GM11168 (cell line): Measurements from ENCODE around the gene ARHGEF1.

Experiments
- in situ Hi-C: fragments of 300-500 bp; cut with MboI; formaldehyde crosslinking; loops from one replicate; pipeline ENCODE4 v1.12.0; 2022; ENCODE audit warnings: low sequenced_read_pairs; ENCODE audit not compliant: unreplicated experiment

The ARHGEF1 gene

DNA sequence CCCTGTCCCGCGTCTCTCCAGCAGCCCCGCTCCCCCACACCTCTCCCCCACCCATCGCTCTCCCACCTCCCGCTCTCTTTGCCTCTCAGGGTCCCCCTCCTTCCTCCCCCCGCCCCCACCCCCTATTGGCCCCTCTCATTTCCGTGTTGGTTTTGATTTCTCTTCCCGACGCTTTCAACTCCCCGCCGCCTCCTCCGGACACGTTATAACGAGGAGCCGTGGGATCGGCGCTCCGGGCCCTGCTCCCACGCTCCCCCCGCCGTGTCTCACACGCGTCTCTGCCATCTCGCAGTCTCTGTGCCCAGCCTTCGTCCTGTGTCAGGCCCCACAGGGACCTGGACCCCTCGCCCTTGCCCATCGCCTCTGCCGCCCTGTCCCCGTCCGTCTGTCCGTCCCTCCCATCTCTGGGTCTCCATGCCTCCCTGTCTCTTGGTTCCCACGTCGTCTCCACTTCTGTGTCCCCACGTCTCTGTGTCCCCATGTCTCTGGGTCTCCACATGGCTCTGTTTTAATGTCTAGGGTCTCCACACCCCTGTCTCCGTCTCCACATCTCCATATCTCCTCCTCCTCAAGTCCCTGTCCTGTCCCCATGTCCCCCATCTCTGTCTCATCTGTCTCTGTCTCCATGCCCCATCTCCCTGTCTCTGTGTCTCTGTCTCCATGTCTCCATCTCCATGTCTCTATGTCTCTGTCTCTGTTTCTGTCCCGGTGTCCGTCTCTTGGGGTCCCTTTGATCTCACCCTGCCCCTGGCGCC is 32.2 kb downstream of the ARHGEF1 start:
- in situ Hi-C loops: no loop called here

DNA sequence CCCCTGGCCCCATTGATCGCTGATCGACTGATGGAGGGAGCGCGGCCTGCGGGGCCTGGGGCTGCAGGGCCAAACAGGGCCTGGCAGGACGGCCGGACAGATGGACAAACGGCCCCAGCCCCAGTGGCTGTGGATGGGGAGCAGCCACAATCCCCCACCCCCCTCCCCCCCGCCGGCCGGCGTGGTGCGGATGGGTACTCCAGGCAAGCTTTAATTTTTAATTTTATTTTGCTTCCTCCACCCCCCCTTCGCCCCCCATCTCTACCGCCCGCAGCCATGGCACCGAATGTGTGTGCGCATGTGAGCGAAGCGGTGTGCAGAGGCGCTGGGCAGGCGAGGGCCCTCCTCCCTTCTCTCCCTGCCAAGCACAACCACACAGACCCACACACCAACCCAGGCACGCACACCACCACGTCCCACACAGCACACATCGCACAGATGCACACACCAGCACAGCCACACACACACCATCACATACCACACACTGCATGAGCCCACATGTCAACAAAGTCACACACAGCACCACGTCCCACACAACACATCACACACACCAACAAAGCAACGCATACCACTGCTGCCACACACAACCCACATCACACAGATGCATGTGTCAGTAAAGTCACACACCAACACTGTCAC is 32.9 kb downstream of the ARHGEF1 start:
- in situ Hi-C loops: no loop called here

DNA sequence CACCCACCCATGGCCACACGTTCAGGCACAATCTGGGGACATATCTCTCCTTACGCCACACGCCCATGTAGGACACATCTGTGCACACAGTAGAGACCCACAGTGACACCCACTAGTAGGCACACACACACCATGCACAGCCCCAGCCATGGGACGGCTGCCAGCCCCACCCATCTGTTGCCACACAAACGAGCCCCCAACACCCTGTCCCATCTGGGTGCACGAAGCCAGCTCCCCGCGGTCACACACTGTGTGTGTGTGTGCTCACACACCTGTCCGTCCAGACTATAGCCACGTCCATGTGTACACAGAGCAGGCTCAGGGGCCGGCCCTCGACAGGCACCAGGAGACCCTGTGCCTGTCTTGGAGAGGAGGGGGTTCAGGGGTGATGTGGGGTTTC is 34.7 kb downstream of the ARHGEF1 start:
- in situ Hi-C loops: no loop called here

- in situ Hi-C loops: no loop called here
Measured at GRCh38 chr19:41918095-41918494, 35.1 kb downstream of the ARHGEF1 start.

- in situ Hi-C loops: no loop called here
Measured at GRCh38 chr19:41918653-41919244, 35.8 kb downstream of the ARHGEF1 start.

- in situ Hi-C loops: no loop called here
Measured at GRCh38 chr19:41919948-41920712, 37.1 kb downstream of the ARHGEF1 start.

DNA sequence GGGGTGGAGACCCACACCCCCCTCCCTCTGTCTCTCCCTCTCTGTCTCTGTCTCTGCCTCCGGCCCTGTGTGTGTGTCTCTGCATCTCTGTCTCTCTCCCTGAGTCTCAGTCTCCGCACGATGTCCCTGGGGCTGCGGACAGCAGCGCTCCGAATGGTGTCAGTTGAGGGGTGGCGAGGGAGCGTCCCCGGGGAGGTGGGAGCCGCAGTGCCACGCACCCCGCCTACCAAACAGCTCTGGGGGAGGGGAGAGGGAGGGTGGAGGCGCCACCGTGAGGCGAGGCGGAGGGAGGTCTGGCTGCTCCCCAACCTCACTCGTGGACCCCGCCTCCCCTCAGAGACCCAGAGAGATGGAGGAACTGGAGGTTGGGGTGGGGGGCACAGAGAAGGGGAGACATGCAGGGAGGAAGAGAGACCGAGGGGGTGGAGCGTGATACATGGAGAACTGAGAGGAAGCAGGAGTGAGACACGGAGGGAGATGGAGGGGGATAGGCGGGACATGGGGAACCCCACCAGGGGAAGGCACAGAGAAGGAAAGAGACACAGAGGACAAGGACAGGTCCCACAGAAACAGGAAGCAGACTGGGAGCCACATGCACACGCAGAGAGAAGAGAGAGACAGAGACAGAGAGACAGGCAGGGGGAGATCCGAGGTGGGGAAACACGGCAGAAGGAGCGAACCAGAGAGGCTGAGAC is 38.0 kb downstream of the ARHGEF1 start:
- in situ Hi-C loops: no loop called here

GRCh38 chr19:41921577-41922576 is 38.9 kb downstream of the ARHGEF1 start:
- in situ Hi-C loops: no loop called here

DNA sequence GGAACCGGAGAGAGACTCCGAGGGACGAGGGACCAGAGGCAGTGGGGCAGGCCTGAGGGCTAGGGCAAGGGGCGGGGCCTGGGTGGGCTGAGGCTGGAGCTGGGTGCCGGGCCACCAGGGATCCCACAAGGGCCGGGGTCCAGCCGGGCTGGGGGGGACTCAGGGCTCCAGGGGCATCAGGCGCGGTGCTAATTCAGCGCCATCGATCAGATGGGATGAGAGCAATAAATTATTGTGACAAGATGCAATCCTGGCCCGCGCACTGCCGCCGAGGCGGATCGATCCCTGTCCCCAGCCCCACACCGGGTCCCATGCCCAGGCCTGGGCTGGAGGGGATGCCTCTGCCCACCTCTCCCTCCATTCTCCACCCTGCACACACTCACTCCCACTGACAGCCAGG is 39.6 kb downstream of the ARHGEF1 start:
- in situ Hi-C loops: no loop called here

- in situ Hi-C loops: no loop called here
Measured at GRCh38 chr19:41923045-41923788, 40.2 kb downstream of the ARHGEF1 start.

DNA sequence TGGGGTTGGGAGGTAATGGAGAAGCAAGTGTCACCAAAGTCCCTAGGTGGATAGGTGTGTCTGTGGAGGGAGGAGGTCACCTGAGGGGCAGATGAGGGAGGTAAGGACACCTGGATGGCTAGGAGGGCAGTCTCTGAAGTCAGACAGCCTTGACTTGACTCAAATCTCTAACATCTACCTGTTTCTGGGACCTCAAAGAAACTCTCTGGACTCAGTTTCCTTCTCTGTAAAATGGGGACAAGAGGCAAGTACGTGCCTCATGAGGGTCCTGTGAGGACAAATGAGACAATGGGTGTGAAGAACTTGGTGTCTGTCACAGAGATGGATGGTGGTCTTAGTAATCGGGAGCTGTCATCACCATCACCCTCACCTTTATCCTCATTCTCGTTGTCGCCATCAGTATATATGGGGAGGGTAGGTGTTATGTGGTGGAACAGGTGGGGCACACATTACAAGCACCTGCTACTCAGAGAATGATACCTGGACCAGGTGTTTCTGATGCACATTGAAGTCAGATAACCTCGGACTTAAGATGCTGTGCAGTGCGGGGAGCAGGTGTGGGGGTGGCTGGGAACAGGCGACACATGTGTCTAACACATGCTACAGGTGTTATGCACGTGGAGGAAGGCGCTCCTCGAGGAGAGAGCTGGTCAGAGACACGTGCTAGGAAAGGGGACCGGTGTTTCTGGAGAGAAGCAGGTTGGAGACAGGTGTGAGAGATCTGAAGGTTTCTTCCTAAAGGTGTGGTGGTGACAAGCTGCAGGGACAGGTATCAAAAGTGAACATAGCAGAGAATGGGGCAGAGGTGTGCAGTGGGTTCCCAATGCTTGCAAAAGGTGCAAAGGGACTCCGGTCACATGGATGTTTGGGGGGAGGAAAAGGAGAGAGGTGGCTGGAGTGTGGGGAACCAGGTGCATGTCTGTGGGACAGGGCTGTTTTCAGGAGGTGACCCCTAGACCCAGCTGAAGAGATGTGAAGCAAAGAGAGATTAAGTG is 41.5 kb downstream of the ARHGEF1 start:
- in situ Hi-C loops: no loop called here

DNA sequence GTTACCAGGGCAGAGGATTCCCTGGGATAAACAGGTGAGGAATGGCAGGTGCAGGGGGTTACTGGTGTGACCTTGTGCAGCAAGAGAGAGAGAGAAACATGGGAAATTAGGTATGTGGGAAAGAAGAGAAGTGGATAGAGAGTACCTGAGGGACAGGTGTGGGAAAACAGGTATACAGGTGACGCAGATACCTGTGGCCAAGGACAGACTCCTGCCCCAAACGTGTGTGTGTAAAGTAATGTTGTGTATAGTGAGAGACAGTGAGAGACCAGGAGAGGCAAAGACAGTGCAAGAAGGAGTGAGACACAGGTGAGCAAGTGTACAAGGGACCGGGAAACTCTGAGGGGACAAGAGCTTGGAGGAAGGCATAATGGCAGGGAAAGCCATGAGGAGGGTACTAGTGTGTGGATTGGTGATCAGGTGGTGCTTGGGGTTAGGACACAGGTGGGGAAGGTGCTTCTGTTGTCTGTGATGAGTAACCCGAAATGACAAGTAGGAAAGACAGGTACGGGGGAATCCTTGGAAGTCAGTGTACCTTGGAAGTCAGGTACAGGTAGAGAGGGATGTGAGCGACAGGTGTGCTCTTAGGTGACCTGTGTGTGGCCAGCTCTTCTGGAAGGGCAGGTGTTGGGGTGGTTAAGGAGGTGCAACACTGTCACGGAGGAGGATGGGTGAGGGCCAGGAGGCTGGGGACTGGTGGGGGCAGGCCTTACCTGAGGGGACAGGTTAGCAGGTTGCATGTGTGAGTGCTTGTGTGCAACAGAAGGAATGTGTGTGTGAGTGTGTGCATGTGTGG is 42.4 kb downstream of the ARHGEF1 start:
- in situ Hi-C loops: no loop called here

DNA sequence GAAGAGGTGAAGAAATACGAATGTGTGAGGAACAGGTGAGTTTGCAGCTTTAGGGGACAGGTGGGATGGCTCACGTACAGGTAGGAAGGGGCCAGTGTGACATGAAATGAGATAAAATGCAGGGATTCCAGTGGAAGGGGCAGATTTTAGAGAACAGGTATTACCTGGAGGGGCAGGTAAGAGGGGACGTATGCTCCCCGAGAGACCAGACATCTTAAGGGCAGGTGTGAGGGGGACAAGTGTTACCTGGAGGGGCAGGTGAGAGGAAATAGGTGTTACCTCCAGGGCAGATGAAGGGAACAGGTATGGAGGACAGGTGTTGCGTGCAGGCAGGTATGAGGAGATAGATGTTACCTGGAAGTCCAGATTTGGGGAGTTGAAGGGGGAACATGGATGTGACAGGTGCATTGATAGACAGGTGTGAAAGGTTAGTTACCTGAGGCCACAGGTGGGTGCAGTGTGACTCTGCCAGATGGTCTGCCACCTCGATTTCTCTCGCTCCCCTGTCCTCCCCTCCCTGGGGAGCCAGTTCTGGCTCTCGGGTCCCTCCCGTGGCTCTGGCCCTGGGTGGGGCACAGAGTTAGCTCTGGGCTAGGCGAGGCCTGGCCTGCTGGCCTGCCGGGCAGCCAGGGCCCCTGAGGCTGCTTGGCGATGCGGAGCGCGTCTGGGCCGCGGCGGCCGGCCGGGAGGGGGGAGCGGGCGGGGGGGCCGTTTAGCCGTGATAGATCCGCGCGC is 43.2 kb downstream of the ARHGEF1 start:
- in situ Hi-C loops: no loop called here

DNA sequence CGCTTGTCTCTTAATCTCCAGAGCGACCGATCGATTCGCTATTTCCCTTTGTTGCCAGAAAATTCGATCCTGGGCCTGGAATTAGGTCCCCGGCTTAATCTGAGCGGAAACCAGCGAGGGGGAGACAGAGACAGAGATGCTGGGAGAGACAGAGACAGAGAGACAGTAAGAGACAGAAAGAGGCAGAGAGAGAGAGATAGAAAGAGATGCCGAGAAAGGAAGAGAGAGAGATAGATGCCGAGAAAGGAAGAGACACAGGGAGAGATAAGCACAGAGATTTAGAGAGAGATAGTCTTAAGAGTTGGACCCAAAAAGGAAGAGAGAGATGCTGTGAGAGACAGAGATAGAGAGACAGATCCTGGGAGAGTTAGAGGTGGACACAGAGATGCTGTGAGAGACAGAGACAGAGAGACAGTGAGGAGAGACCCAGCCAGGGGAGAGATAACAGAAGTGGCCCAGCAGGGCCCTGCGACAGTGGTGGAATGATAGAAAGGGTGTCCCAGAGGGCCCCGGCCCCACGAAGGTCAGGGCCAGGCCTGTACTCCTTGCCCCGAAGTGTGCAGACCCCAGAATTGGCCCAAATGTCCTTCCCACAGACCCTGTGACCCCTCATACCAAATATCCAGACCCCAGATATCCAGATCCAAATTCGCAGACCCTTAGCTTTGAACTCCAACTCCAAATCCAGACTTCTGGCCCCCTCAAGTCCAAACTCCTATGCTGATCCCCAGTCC is 43.9 kb downstream of the ARHGEF1 start:
- in situ Hi-C loops: no loop called here

GRCh38 chr19:41927497-41928192 is 44.7 kb downstream of the ARHGEF1 start:
- in situ Hi-C loops: no loop called here
